Panc1 (cell line): ENCODE data around the gene MYO1B. TPM values are rescaled to one million over a fixed set of nuclear protein-coding genes. Genes with fewer than 3 reads are reported as not detected.

Experiments
- ATAC-seq: fragments of 200-7000 bp; cut with Tn5 transposase; 2 replicates; pipeline ENCODE4 v1.9.1; 2020; ENCODE audit warnings: mild to moderate bottlenecking, moderate library complexity
- BruUV-seq: library from RNA; stranded (reverse); fragments of 400-500 nt; replicated peaks from 2 replicates; lab custom pipeline; 2021; lab: Mats Ljungman, UMichigan
- CTCF ChIA-PET: fragments of 300-600 bp; sonication (Branson Sonifier 250); formaldehyde crosslinking; loops from one replicate; lab custom pipeline; 2022; ENCODE audit warnings: antibody characterized with exemption; lab: Charles Lee
- POLR2A ChIA-PET: fragments of 300-600 bp; sonication (Branson Sonifier 250); formaldehyde crosslinking; loops from one replicate; lab custom pipeline; 2022; ENCODE audit warnings: antibody characterized with exemption; lab: Charles Lee
- DNase-seq: peaks from one replicate; pipeline ENCODE4 v3.0.0-alpha.2; 2010; ENCODE audit warnings: low read depth, low spot score
- H3K27ac ChIP-seq: 2 replicates; pipeline ENCODE4 v1.5.1; 2011; ENCODE audit warnings: mild to moderate bottlenecking, low read length, inconsistent platforms
- H3K27me3 ChIP-seq: fragments of 200-500 bp; sonication (Bioruptor generic); 2 replicates; pipeline ENCODE4 v1.6.0; 2014; ENCODE audit warnings: low read length, inconsistent platforms; ENCODE audit not compliant: control insufficient read depth, insufficient read depth
- H3K36me3 ChIP-seq: fragments of 200-500 bp; sonication (Bioruptor generic); 2 replicates; pipeline ENCODE4 v1.5.1; 2014; ENCODE audit warnings: inconsistent platforms, mild to moderate bottlenecking, low read length, moderate library complexity; ENCODE audit not compliant: control insufficient read depth, insufficient read depth
- H3K4me1 ChIP-seq: 2 replicates; pipeline ENCODE4 v1.5.1; 2011; ENCODE audit warnings: inconsistent platforms, mild to moderate bottlenecking, low read length, moderate library complexity; ENCODE audit not compliant: control insufficient read depth, insufficient read depth
- H3K4me3 ChIP-seq, 2 experiments: 2 replicates each; pipeline ENCODE4 v1.5.1; 2011 to 2012; ENCODE audit warnings: low read depth in 2 of 2, low read length in 2 of 2, mild to moderate bottlenecking in 2 of 2, inconsistent platforms in 1 of 2, moderate library complexity in 1 of 2
- H3K9me3 ChIP-seq: fragments of 200-500 bp; sonication (Bioruptor generic); 2 replicates; pipeline ENCODE4 v1.5.1; 2014; ENCODE audit warnings: low read depth, mild to moderate bottlenecking, inconsistent platforms, low read length, moderate library complexity; ENCODE audit not compliant: control insufficient read depth, insufficient read depth
- POLR2AphosphoS5 ChIP-seq: IDR thresholded peaks from 2 replicates; pipeline ENCODE4 v1.6.1; 2012; ENCODE audit warnings: mild to moderate bottlenecking, low read depth, low read length, moderate library complexity
- SIN3A ChIP-seq: IDR thresholded peaks from 2 replicates; pipeline ENCODE4 v1.6.1; 2012; ENCODE audit warnings: low read depth, mild to moderate bottlenecking, low read length, moderate library complexity, borderline replicate concordance; ENCODE audit not compliant: insufficient read depth
- TCF7L2 ChIP-seq: IDR thresholded peaks from 2 replicates; pipeline ENCODE4 v1.6.1; 2011; ENCODE audit warnings: mild to moderate bottlenecking, low read depth, low read length, inconsistent platforms
- in situ Hi-C: cut with HindIII; loops from 2 replicates; pipeline ENCODE4 v1.10.0; 2016; ENCODE audit warnings: low sequenced_read_pairs, low pct_unique_long_range_greater_than_20kb
- intact Hi-C: fragments of 100-400 bp; cut with micrococcal nuclease; formaldehyde crosslinking; loops from one replicate; pipeline ENCODE4 v1.10.0; 2022; ENCODE audit not compliant: unreplicated experiment
- total RNA-seq: library from RNA; stranded (reverse); gene quantifications from one replicate; pipeline ENCODE4 v1.2.1, GENCODE V29; 2021; ENCODE audit not compliant: unreplicated experiment
- TF ChIP-seq, protein P1 (sequence below), 2 experiments: IDR thresholded peaks; 2 replicates each; pipeline ENCODE4 v1.6.1; 2011 to 2012; ENCODE audit warnings: low read depth in 2 of 2, control low read depth in 1 of 2, low read length in 1 of 2, mild to moderate bottlenecking in 1 of 2, moderate library complexity in 1 of 2; ENCODE audit not compliant: insufficient read depth in 1 of 2
- TF ChIP-seq, protein P2 (sequence below): fragments of 450-650 bp; IDR thresholded peaks from 2 replicates; pipeline ENCODE4 v1.5.1; 2017; ENCODE audit warnings: mild to moderate bottlenecking

Gene MYO1B
- total RNA-seq, 1 experiment from 2014 or later: 51.5 TPM

DNA sequence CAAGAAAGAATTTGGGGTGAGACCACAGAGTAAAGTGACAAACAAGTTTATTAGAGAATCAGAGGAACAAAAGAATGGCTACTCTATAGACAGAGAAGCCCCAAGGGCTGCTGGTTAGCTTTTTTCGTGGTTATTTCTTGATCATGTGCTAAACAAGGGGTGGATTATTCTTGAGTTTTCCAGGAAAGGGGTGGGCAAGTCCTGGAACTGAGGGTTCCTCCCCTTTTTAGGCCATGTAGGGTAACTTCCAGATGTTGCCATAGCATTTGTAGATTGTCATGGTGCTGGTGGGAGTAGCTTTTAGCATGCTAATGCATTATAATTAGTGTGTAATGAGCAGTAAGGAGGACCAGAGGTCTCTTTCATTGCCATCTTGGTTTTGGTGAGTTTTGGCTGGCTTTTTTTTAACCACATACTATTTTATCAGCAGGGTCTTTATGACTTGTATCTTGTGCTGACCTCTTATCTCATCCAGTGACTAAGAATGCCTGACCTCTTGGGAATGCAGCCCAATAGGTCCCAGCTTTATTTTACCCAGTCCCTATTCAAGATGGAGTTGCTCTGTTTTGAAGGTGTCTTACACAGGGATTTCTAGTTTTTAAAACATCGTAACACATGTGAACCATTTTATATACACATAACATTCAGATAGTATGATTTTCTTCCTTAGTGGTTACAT is 77.8 kb downstream of the MYO1B start:
- Histone ChIP-seq H3K27ac (no peak overlapping the region), H3K27me3 (no peaks in the 10 kb centered on the region), H3K4me1 (peaks cover 3% of the 10 kb centered on the region; the same call in 1 of the 2 replicates), H3K9me3 (peaks cover 10% of the 10 kb centered on the region; the same call in 1 of the 2 replicates), H3K4me3 (no peak overlapping the region), H3K36me3 (no peaks in the 10 kb centered on the region)
- DNase-seq (no peak), ATAC-seq (no peak)
- POLR2A ChIA-PET: no interaction called here
- no TSS peak for BruUV-seq
- TF ChIP-seq TCF7L2 (no peak), POLR2AphosphoS5 (no peak), SIN3A (no peak)
- TF ChIP-seq, protein P1, sequence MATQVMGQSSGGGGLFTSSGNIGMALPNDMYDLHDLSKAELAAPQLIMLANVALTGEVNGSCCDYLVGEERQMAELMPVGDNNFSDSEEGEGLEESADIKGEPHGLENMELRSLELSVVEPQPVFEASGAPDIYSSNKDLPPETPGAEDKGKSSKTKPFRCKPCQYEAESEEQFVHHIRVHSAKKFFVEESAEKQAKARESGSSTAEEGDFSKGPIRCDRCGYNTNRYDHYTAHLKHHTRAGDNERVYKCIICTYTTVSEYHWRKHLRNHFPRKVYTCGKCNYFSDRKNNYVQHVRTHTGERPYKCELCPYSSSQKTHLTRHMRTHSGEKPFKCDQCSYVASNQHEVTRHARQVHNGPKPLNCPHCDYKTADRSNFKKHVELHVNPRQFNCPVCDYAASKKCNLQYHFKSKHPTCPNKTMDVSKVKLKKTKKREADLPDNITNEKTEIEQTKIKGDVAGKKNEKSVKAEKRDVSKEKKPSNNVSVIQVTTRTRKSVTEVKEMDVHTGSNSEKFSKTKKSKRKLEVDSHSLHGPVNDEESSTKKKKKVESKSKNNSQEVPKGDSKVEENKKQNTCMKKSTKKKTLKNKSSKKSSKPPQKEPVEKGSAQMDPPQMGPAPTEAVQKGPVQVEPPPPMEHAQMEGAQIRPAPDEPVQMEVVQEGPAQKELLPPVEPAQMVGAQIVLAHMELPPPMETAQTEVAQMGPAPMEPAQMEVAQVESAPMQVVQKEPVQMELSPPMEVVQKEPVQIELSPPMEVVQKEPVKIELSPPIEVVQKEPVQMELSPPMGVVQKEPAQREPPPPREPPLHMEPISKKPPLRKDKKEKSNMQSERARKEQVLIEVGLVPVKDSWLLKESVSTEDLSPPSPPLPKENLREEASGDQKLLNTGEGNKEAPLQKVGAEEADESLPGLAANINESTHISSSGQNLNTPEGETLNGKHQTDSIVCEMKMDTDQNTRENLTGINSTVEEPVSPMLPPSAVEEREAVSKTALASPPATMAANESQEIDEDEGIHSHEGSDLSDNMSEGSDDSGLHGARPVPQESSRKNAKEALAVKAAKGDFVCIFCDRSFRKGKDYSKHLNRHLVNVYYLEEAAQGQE (IDR thresholded peaks at IDR 0.05; ENCODE audit: insufficient read depth in 1 of 2, low read depth in 2 of 2, low read length in 1 of 2): no peak
- TF ChIP-seq, protein P2, sequence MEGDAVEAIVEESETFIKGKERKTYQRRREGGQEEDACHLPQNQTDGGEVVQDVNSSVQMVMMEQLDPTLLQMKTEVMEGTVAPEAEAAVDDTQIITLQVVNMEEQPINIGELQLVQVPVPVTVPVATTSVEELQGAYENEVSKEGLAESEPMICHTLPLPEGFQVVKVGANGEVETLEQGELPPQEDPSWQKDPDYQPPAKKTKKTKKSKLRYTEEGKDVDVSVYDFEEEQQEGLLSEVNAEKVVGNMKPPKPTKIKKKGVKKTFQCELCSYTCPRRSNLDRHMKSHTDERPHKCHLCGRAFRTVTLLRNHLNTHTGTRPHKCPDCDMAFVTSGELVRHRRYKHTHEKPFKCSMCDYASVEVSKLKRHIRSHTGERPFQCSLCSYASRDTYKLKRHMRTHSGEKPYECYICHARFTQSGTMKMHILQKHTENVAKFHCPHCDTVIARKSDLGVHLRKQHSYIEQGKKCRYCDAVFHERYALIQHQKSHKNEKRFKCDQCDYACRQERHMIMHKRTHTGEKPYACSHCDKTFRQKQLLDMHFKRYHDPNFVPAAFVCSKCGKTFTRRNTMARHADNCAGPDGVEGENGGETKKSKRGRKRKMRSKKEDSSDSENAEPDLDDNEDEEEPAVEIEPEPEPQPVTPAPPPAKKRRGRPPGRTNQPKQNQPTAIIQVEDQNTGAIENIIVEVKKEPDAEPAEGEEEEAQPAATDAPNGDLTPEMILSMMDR: no peak
- CTCF ChIA-PET: no interaction called here
- intact Hi-C loops (no loop called here), in situ Hi-C loops (no loop called here)

DNA sequence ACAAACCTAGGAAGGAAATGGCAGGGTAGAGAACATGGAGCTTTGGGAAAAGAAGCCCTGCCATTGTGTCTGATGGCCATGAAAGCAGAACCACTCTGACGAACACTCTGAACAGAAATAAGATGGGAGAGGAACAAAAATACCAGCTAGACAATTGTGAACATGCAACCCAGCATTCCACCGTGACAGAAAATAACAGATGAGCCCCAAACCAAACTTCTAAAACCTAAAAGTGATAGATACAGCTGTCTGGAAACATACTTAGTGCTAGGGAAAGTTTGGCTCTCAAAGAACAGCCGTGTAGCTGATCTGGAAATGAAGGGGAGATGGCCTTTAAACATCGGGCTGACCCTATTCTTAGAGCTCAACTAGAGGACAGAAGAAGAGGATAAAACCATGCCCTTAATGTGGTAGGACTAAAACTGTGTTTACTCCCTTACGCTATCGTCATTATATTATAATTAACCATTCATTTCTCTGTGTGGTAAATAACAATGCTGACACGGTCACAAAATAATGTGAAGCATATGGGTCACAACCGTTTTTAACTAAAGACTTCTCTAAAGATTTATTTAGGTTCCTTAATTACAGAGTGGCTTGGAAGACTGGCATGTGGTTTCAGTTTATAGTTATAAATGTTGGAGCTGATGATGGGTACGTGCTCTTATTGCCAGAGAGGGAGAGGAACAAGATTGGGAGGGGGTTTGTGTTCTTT is 80.6 kb downstream of the MYO1B start:
- intact Hi-C loops (no loop called here), in situ Hi-C loops (no loop called here)
- Histone ChIP-seq H3K36me3 (no peaks in the 10 kb centered on the region), H3K9me3 (peaks cover 10% of the 10 kb centered on the region; the same call in 1 of the 2 replicates), H3K27me3 (no peaks in the 10 kb centered on the region), H3K4me3 (no peak overlapping the region), H3K4me1 (no peaks in the 10 kb centered on the region; the same call in 1 of the 2 replicates), H3K27ac (no peak overlapping the region)
- DNase-seq: no peak
- no TSS peak for BruUV-seq
- ChIA-PET CTCF (no interaction called here), POLR2A (no interaction called here)
- TF ChIP-seq, protein P1 (IDR thresholded peaks at IDR 0.05; ENCODE audit: insufficient read depth in 1 of 2, low read depth in 2 of 2, low read length in 1 of 2): no peak
- TF ChIP-seq, protein P2: no peak
- TF ChIP-seq SIN3A: no peak
- TF ChIP-seq TCF7L2: no peak
- no peak for TF ChIP-seq POLR2AphosphoS5
- ATAC-seq: no peak
